Endodermal cell (in vitro differentiated cells): Measurements from ENCODE around the gene MYPOP. TPM values are rescaled to one million over a fixed set of nuclear protein-coding genes. Genes with fewer than 3 reads are reported as not detected.

Source experiments
- DNase-seq: peaks from one replicate; pipeline ENCODE4 v3.0.0-alpha.2; 2017
- H3K27ac ChIP-seq: 2 replicates; pipeline ENCODE4 v1.5.1; 2013; ENCODE audit warnings: mild to moderate bottlenecking, low read depth, low read length, moderate library complexity
- H3K27me3 ChIP-seq: 2 replicates; pipeline ENCODE4 v1.6.1; 2013; ENCODE audit warnings: mild to moderate bottlenecking, low read length, moderate library complexity; ENCODE audit not compliant: insufficient read depth, control insufficient read depth, poor library complexity, severe bottlenecking
- H3K36me3 ChIP-seq: 2 replicates; pipeline ENCODE4 v1.7.0; 2013; ENCODE audit warnings: mild to moderate bottlenecking, low read length, moderate library complexity; ENCODE audit not compliant: control insufficient read depth, insufficient read depth
- H3K4me1 ChIP-seq: one replicate; pipeline ENCODE4 v1.7.0; 2013; ENCODE audit warnings: low read length; ENCODE audit not compliant: control insufficient read depth, insufficient read depth
- H3K4me3 ChIP-seq: 2 replicates; pipeline ENCODE4 v1.5.1; 2013; ENCODE audit warnings: mild to moderate bottlenecking, low read length, moderate library complexity
- H3K9ac ChIP-seq: 2 replicates; pipeline ENCODE4 v1.6.1; 2013; ENCODE audit warnings: mild to moderate bottlenecking, low read length, moderate library complexity; ENCODE audit not compliant: poor library complexity, severe bottlenecking; ENCODE audit errors: extremely low read depth
- H3K9me3 ChIP-seq: 2 replicates; pipeline ENCODE4 v1.6.1; 2013; ENCODE audit warnings: mild to moderate bottlenecking, low read length, moderate library complexity; ENCODE audit not compliant: control insufficient read depth
- H3K27ac Mint-ChIP-seq: 2 replicates; pipeline ENCODE4 v1.8.0; 2020; ENCODE audit warnings: mixed read lengths
- H3K27me3 Mint-ChIP-seq: 2 replicates; pipeline ENCODE4 v1.8.0; 2021; ENCODE audit warnings: mild to moderate bottlenecking, mixed read lengths; ENCODE audit not compliant: insufficient read depth
- H3K36me3 Mint-ChIP-seq: 2 replicates; pipeline ENCODE4 v1.8.0; 2020; ENCODE audit warnings: low read depth, mixed read lengths
- H3K4me1 Mint-ChIP-seq: 2 replicates; pipeline ENCODE4 v1.8.0; 2020; ENCODE audit warnings: mixed read lengths
- H3K4me3 Mint-ChIP-seq: 2 replicates; pipeline ENCODE4 v1.8.0; 2020; ENCODE audit warnings: mild to moderate bottlenecking, moderate library complexity, mixed read lengths
- H3K9me3 Mint-ChIP-seq: 2 replicates; pipeline ENCODE4 v1.8.0; 2020; ENCODE audit warnings: mild to moderate bottlenecking, mixed read lengths
- WGBS, 2 experiments: methylation state at CpG; one replicate each; pipeline versions ENCODE4 v1.1.5 to v1.1.7; 2013; ENCODE audit warnings: missing lambda C conversion rate in 2 of 2, mixed read lengths in 1 of 2; ENCODE audit not compliant: insufficient coverage in 1 of 2, insufficient read length in 1 of 2; 5-methylcytosine and 5-hydroxymethylcytosine counted together
- total RNA-seq, 2 donors: library from RNA; stranded (reverse); fragmentation: NEBNext Ultra II Directional in 1 of 2; extraction: Animal tissue kit (Norgen Biotek cat#: 25700) in 1 of 2; gene quantifications; 2 replicates in 1 of 2; 3 replicates in 1 of 2; pipeline ENCODE4 v1.2.1, GENCODE V29; 2021
- TF ChIP-seq, protein P1 (sequence below): fragments of 200-600 bp; sonication (generic); conservative IDR thresholded peaks from 2 replicates; pipeline ENCODE4 v1.5.0; 2021; ENCODE audit warnings: antibody characterized with exemption, mild to moderate bottlenecking

Gene MYPOP
- total RNA-seq, 2 donors from 2014 or later, result 13.6 to 19.9 TPM

GRCh38 chr19:45905011-45905410, 2.6 kb upstream of the MYPOP start:
- Mint-ChIP-seq H3K27me3 (peaks cover 15% of the 10 kb centered on the region), H3K27ac (no peak overlapping the region), H3K36me3 (peaks cover 9% of the 10 kb centered on the region), H3K4me3 (no peak overlapping the region), H3K9me3 (no peaks in the 10 kb centered on the region), H3K4me1 (peaks cover 4% of the 10 kb centered on the region)
- Histone ChIP-seq H3K36me3 (peaks cover 2% of the 10 kb centered on the region), H3K9ac (no peak overlapping the region), H3K9me3 (no peaks in the 10 kb centered on the region), H3K4me3 (no peak overlapping the region), H3K4me1 (no peaks in the 10 kb centered on the region), H3K27ac (no peak overlapping the region), H3K27me3 (no peaks in the 10 kb centered on the region)
- TF ChIP-seq, protein P1, sequence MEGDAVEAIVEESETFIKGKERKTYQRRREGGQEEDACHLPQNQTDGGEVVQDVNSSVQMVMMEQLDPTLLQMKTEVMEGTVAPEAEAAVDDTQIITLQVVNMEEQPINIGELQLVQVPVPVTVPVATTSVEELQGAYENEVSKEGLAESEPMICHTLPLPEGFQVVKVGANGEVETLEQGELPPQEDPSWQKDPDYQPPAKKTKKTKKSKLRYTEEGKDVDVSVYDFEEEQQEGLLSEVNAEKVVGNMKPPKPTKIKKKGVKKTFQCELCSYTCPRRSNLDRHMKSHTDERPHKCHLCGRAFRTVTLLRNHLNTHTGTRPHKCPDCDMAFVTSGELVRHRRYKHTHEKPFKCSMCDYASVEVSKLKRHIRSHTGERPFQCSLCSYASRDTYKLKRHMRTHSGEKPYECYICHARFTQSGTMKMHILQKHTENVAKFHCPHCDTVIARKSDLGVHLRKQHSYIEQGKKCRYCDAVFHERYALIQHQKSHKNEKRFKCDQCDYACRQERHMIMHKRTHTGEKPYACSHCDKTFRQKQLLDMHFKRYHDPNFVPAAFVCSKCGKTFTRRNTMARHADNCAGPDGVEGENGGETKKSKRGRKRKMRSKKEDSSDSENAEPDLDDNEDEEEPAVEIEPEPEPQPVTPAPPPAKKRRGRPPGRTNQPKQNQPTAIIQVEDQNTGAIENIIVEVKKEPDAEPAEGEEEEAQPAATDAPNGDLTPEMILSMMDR, result no peak
- no peak for DNase-seq
- 86 to 89% methylated on average over 7 to 10 of the region's 10 CpGs for WGBS, 2 experiments

GRCh38 chr19:45902651-45903625, 525 bp upstream of the MYPOP start:
- Histone ChIP-seq H3K36me3 (peaks cover 13% of the 10 kb centered on the region), H3K27me3 (no peaks in the 10 kb centered on the region), H3K9me3 (no peaks in the 10 kb centered on the region), H3K4me3 (peak overlapping the region; percentile 95), H3K4me1 (no peaks in the 10 kb centered on the region), H3K9ac (peak overlapping the region; percentile 28), H3K27ac (peak overlapping the region; percentile 75)
- H3K27me3 Mint-ChIP-seq, result peaks cover 15% of the 10 kb centered on the region
- H3K27ac Mint-ChIP-seq, result no peak overlapping the region
- H3K9me3 Mint-ChIP-seq, result no peaks in the 10 kb centered on the region
- peaks cover 4% of the 10 kb centered on the region for H3K4me1 Mint-ChIP-seq
- WGBS, 2 experiments, result 6% methylated on average over 28 to 73 of the region's 73 CpGs
- DNase-seq, result peak; percentile 100
- H3K4me3 Mint-ChIP-seq, result peak overlapping the region; percentile 81
- peaks cover 25% of the 10 kb centered on the region for H3K36me3 Mint-ChIP-seq
- TF ChIP-seq, protein P1, result no peak

GRCh38 chr19:45901432-45901911, 941 bp downstream of the MYPOP start:
- Mint-ChIP-seq H3K27me3 (peaks cover 15% of the 10 kb centered on the region), H3K4me3 (peak overlapping the region; percentile 81), H3K9me3 (no peaks in the 10 kb centered on the region), H3K4me1 (peaks cover 4% of the 10 kb centered on the region), H3K36me3 (peaks cover 25% of the 10 kb centered on the region), H3K27ac (no peak overlapping the region)
- 5 to 9% methylated on average over 38 to 69 of the region's 69 CpGs for WGBS, 2 experiments
- Histone ChIP-seq H3K4me3 (peak overlapping the region; percentile 95), H3K27me3 (no peaks in the 10 kb centered on the region), H3K9me3 (no peaks in the 10 kb centered on the region), H3K36me3 (peaks cover 19% of the 10 kb centered on the region), H3K4me1 (no peaks in the 10 kb centered on the region), H3K9ac (no peak overlapping the region), H3K27ac (no peak overlapping the region)
- TF ChIP-seq, protein P1, result no peak
- DNase-seq, result peak; percentile 73
